Nephron progenitor cell (in vitro differentiated cells): ENCODE measurements around the gene MYO3B.

Experiments
- DNase-seq: peaks from one replicate; pipeline ENCODE4 v3.0.0; 2021
- H3K27ac Mint-ChIP-seq: 2 replicates; pipeline ENCODE4 v1.8.0; 2021; ENCODE audit warnings: mild to moderate bottlenecking, moderate library complexity, mixed read lengths
- H3K27me3 Mint-ChIP-seq: 2 replicates; pipeline ENCODE4 v1.8.0; 2021; ENCODE audit warnings: mild to moderate bottlenecking, low read depth, mixed read lengths; ENCODE audit not compliant: poor library complexity
- H3K36me3 Mint-ChIP-seq: 2 replicates; pipeline ENCODE4 v1.8.0; 2021; ENCODE audit warnings: low read depth, mixed read lengths
- H3K4me1 Mint-ChIP-seq: 2 replicates; pipeline ENCODE4 v1.8.0; 2021; ENCODE audit warnings: mixed read lengths
- H3K4me3 Mint-ChIP-seq: 2 replicates; pipeline ENCODE4 v1.8.0; 2021; ENCODE audit warnings: mild to moderate bottlenecking, moderate library complexity, mixed read lengths
- H3K9me3 Mint-ChIP-seq: 2 replicates; pipeline ENCODE4 v1.8.0; 2021; ENCODE audit warnings: mild to moderate bottlenecking, moderate library complexity, mixed read lengths
- TF ChIP-seq, protein P1 (sequence below): fragments of 200-600 bp; sonication (generic); IDR thresholded peaks from 2 replicates; pipeline ENCODE4 v1.5.0; 2021; ENCODE audit warnings: antibody characterized with exemption

The MYO3B gene

DNA sequence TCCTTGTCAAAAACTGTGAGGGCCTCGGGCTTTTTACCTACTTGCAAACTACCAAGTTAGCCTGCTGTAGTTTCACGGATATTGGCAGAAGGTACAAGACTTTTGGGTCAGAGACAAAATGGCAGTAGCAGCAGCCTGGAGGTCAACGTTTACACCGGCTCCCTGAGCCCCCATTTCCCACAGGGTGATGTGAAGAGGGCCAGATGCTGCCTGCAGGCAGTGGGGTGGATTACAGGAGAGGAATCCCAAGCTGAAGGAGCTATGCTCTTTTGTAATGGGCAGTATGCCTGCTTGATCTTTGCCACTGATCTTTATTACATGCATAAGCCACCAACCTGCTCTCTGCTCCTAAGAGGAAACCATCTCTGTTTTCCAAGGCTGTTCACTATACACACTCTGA, 507.6 kb downstream of the MYO3B start:
- Mint-ChIP-seq H3K4me1 (peaks cover 46% of the 10 kb centered on the region), H3K27ac (peak overlapping the region; percentile 36), H3K27me3 (peaks cover 3% of the 10 kb centered on the region), H3K36me3 (no peaks in the 10 kb centered on the region), H3K9me3 (no peaks in the 10 kb centered on the region), H3K4me3 (no peak overlapping the region)
- DNase-seq, result peak; percentile 23
- TF ChIP-seq, protein P1, sequence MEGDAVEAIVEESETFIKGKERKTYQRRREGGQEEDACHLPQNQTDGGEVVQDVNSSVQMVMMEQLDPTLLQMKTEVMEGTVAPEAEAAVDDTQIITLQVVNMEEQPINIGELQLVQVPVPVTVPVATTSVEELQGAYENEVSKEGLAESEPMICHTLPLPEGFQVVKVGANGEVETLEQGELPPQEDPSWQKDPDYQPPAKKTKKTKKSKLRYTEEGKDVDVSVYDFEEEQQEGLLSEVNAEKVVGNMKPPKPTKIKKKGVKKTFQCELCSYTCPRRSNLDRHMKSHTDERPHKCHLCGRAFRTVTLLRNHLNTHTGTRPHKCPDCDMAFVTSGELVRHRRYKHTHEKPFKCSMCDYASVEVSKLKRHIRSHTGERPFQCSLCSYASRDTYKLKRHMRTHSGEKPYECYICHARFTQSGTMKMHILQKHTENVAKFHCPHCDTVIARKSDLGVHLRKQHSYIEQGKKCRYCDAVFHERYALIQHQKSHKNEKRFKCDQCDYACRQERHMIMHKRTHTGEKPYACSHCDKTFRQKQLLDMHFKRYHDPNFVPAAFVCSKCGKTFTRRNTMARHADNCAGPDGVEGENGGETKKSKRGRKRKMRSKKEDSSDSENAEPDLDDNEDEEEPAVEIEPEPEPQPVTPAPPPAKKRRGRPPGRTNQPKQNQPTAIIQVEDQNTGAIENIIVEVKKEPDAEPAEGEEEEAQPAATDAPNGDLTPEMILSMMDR, result no peak

DNA sequence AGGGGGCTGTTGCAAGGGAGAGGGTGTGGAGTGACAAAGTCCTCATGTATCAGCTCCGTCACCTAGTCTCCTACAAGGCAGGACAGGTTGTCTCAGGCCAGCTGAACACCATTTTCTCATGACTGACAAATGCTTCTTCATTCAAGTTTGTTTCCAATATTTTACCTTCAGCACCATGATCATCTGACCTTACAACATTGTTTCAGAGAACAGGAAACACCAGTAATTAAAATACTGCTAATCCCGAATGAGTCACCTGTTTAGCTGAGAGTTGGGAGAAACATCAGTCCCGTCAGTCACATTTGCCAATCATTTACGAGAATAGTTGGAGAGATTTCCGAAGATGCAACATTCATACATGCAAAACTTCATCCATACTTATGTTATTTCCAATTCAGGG, 511.5 kb downstream of the MYO3B start:
- TF ChIP-seq, protein P1, result no peak
- no peaks in the 10 kb centered on the region for H3K9me3 Mint-ChIP-seq
- H3K27me3 Mint-ChIP-seq, result peaks cover 3% of the 10 kb centered on the region
- no peak overlapping the region for H3K4me3 Mint-ChIP-seq
- H3K27ac Mint-ChIP-seq, result no peak overlapping the region
- no peak for DNase-seq
- no peaks in the 10 kb centered on the region for H3K36me3 Mint-ChIP-seq
- H3K4me1 Mint-ChIP-seq, result peaks cover 36% of the 10 kb centered on the region

DNA sequence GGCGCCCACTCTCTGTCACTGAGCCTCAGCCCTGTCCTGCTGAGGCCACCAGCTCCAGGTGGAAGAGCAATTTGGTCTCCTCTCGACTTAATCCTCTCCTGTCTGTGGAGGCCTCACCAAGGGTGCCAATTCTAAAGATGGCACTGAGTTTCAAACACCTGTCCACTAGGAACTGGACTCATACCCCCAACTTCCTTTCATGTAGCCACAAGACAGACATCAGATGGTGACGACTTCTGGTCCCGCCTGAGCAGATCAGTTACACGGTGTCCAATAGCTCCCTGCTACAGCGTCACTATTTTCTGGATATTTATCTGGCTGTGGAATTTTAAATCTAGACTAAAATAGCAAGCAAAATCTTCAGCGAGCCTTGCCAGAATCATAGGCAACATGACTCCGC, 512.7 kb downstream of the MYO3B start:
- Mint-ChIP-seq H3K27ac (peak overlapping the region; percentile 30), H3K36me3 (no peaks in the 10 kb centered on the region), H3K27me3 (peaks cover 3% of the 10 kb centered on the region), H3K4me3 (no peak overlapping the region), H3K9me3 (no peaks in the 10 kb centered on the region), H3K4me1 (peaks cover 38% of the 10 kb centered on the region)
- TF ChIP-seq, protein P1, result no peak
- no peak for DNase-seq

DNA sequence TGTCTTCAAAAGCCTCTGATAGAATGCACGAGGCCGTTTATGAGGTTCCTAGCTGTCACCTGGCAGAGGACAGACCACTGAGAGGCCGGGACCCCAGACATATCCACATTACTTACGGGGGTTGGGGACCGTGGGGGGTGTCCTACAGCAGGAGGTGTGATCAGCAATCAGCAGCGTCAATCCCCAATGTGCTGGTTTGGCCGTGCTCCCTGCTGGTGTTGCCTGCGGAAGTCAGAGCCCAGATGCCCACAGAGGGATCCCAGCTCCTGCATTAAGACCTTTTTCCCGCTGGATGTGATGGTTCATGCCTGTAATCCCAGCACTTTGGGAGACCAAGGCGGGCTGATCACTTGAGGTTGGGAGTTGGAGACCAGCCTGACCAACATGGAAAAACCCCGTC, 516.4 kb downstream of the MYO3B start:
- TF ChIP-seq, protein P1, result no peak
- H3K9me3 Mint-ChIP-seq, result no peaks in the 10 kb centered on the region
- peak overlapping the region; percentile 45 for H3K27ac Mint-ChIP-seq
- H3K36me3 Mint-ChIP-seq, result no peaks in the 10 kb centered on the region
- peaks cover 62% of the 10 kb centered on the region for H3K4me1 Mint-ChIP-seq
- H3K27me3 Mint-ChIP-seq, result peaks cover under 1% of the 10 kb centered on the region
- DNase-seq, result no peak
- no peak overlapping the region for H3K4me3 Mint-ChIP-seq

DNA sequence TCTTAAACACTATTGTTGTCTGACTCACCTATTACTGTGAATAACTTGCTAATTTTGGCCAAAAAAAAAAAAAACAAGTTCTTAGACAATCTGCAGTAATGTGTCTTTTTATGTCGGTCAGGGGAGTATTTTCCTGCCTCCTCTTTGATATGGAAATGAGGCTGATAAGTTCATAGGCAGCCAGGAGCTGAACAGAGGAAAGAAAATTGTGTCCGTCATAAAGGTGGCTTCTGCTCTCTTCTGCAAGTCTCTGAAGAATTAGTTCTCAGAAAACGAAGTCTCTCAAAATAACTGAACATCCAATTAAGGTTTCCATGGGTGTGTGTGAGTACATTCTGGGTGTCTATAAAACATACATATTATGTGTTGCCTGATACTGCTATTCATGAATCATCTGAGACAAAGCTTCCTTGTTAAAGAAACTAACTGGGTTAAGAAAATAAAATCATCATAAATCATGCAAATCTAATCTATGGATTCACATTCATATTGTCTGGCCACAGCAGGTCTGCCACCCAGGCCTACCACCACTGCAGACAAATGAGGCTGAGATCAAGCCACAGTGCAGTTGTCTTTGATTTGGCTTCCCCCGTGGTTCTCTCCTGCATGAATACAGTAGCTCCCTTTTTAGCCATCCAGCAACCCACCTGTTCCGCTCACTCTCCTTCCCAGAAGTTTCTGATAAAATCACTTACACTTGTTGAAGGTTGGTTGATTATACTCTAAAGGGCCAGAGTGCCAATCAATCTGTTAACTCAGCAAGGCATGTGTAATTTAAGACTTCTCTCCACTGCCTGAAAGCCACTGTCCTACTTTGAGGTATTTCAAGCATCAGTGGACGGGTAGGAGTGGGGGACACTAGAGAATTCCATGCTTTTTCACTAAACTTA, 517.8 kb downstream of the MYO3B start:
- H3K27ac Mint-ChIP-seq, result peak overlapping the region; percentile 77
- no peaks in the 10 kb centered on the region for H3K36me3 Mint-ChIP-seq
- H3K4me1 Mint-ChIP-seq, result peaks cover 65% of the 10 kb centered on the region
- TF ChIP-seq, protein P1, result no peak
- no peak for DNase-seq
- H3K9me3 Mint-ChIP-seq, result no peaks in the 10 kb centered on the region
- H3K4me3 Mint-ChIP-seq, result peak overlapping the region; percentile 52
- no peaks in the 10 kb centered on the region for H3K27me3 Mint-ChIP-seq

DNA sequence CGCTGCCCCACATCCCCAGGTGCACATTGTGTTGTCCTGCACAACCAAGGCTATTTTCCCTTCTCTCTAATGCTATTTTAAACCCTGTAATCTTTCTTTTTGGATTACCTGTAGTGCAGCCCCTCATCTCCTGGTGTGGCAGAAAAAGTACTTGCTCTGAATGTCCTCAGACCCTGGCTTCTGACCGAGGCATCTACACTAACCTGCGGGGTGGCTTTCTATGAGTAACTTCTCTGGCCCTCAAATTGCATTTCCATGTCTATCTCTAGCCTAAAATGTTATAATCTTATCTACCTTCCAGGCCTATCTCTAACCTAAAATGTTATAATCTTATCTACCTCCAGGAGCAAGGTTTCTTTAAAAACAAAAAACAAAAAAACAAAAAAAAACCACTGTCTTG, 519.0 kb downstream of the MYO3B start:
- TF ChIP-seq, protein P1, result no peak
- no peaks in the 10 kb centered on the region for H3K27me3 Mint-ChIP-seq

More for the DNA sequence above, 519.0 kb downstream of the MYO3B start:
- Mint-ChIP-seq H3K4me1 (peaks cover 59% of the 10 kb centered on the region), H3K36me3 (no peaks in the 10 kb centered on the region), H3K4me3 (no peak overlapping the region), H3K27ac (peak overlapping the region; percentile 77), H3K9me3 (no peaks in the 10 kb centered on the region)
- no peak for DNase-seq
